GM12872 (cell line): ENCODE results near the gene UNC5A.

Source experiments
- TF ChIP-seq, protein P1 (sequence below): IDR thresholded peaks from 3 replicates; pipeline ENCODE4 v1.5.1; 2011; ENCODE audit warnings: low read depth, mild to moderate bottlenecking, low read length, moderate library complexity; ENCODE audit not compliant: insufficient read depth

The UNC5A gene

DNA sequence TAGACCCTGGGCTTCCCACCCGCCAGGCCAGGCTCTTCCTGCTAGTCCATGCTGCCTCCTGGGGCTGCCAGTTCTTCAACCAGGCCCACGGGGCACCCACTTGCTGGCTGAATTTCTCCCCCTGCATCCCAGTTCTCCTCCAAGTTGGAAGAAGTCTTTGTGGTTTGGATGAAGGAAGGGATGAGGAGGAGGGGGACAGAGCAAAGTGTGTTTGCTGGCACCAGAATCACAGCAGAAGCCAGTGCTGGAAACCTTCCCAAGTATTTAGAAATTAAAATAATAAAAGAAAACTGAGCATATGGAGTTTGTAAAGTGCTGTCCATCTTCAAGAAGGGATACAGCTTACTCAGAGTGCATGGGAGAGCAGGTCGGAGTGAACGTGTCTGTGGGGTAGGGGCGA is 19.4 kb upstream of the UNC5A start:
- TF ChIP-seq, protein P1, sequence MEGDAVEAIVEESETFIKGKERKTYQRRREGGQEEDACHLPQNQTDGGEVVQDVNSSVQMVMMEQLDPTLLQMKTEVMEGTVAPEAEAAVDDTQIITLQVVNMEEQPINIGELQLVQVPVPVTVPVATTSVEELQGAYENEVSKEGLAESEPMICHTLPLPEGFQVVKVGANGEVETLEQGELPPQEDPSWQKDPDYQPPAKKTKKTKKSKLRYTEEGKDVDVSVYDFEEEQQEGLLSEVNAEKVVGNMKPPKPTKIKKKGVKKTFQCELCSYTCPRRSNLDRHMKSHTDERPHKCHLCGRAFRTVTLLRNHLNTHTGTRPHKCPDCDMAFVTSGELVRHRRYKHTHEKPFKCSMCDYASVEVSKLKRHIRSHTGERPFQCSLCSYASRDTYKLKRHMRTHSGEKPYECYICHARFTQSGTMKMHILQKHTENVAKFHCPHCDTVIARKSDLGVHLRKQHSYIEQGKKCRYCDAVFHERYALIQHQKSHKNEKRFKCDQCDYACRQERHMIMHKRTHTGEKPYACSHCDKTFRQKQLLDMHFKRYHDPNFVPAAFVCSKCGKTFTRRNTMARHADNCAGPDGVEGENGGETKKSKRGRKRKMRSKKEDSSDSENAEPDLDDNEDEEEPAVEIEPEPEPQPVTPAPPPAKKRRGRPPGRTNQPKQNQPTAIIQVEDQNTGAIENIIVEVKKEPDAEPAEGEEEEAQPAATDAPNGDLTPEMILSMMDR, result no peak

DNA sequence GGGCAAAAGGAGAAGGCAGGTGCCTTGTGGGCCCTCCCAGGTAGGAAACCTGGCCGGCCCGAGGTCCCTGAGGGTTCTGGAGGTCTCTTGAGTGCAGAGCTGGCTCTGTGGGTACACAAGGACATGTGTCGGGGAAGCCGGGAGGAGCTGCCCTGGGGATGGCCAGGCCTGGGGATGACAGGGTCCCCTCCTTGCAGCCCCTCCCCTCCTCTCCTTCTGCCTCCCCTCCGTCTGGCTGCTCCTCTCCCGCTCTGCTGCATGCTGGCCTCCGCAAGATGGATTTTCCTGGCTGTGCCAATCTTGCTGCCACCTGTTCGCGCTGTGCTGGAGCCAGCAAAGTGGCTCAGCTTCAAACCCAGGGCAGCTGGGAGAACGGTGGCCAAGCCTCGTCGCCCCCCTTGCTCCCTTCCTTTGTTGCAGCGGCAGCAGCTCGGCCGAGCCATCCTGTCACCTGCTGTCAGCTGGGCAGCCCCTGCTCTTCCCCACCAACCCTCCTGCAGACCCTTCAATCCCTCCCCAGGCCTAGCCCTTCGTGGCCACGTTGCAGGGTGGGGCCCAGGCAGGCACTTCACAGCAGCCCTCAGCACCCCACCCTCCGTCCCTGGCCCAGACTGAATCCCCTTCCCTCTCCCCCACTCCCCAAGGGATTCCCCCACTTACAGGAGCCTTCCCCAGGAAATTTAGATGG is 17.6 kb upstream of the UNC5A start:
- TF ChIP-seq, protein P1, result no peak

DNA sequence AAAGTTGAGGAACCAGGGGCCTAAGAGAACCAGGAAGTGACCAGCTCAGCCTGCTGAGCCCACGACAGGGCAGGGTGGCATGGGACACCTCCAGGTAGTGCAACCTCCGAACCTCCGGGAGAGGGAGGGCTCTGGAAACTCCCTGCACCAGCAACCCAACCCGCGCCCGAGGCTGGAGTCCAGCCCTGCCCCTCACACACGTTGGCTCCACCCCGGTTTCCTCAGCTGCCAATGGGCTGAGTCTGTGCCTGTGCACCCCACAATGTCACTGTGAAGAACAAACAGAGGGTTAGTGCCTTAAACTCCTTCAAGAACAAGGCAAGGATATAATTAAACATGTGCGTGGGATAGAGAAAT is 17.0 kb upstream of the UNC5A start:
- TF ChIP-seq, protein P1, result no peak

DNA sequence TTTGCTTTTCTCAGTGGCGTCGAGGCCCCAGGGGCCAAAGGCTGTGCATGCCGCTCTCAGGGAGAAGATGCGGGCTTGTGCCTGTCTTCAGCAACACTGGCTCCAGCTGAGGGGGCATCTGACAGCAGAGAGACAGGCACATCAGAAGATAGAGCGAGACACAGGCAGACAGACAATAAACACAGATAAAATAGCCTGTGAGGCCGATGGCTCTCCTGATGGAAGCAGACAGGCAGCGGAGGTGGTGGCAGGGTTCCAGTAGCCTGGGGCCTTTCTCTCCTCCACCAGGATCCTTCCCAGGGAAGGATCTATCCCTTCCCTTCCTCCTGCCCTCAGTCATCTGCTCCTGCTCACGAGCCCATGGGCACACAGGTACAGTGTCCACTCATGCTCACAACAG is 16.6 kb upstream of the UNC5A start:
- TF ChIP-seq, protein P1, result no peak

- TF ChIP-seq, protein P1, result no peak
These were observed 15.8 kb upstream of the UNC5A start for GRCh38 chr5:176794509-176794908.

DNA sequence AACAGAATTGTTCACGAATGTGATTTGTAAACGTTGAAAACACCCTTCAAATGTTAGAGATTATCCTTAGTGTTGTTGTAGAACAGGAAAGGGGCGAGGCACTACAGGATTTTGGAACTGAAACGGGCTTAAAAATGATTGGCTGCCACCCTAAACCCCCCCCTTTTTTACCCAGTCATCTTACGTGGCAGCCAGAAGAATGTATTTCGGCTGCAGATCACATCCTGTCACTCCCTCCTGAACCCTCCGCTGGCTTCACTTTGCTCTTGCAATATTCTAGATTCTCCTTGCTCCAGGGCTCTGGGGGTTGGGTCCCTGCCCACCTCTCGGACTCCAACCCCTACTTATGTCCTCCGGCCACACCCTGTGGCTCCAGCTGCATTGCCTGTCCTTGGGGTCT is 13.9 kb upstream of the UNC5A start:
- TF ChIP-seq, protein P1, result no peak

GRCh38 chr5:176796970-176797369 is 13.4 kb upstream of the UNC5A start:
- TF ChIP-seq, protein P1, result no peak

DNA sequence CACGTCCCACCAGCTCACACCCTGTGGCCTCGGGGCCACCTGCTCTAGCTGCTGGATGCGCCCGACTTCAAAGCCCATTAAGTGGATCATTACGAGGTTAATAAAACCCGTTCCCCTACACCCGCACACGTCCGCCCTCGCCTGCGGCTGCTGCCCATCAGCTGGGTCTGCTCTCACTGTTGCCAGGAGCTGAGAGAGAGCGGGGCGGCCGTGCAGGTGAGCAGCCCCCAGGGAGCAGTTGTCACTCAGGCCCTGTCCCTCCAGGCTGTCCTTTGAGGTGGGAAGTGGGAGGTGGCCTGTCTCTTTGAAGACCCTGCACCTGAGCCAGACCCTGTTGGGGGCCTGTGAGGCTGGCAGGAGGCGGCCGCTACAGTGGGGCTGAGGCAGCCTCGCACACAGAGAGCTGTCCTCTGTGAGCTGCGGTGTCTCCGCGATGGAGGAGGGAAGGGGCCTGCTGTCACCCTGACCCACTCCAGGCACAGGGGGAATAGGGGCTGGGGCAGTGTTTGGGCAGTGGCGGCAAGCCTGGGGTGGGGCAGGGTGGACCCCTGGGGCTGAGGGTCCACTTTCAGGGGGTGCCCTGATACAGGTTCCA is 12.8 kb upstream of the UNC5A start:
- TF ChIP-seq, protein P1, result no peak
